ENCODE measurements around the gene PLXNA3.

DNA sequence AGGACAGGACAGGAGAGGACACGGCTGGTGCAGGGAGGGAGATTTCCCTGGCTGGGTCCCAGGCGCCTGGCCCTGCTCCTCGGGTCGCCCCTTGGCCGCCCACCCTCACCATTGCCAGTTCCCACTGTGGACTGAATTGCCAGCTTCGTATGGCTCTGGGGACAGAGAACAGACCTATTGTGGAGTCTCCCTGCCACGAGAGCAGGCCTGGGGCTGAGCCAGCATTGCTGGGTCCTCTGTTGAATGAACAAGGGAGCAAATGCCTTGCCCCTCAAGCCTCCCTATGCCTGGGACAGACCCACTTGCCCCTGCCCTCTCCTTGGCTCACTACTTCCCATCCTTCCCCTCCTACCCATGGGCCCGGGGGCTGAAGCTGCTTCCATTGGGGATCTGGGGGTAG, 4.3 kb downstream of the PLXNA3 start:
- TF ChIP-seq CTCF (conservative IDR thresholded peaks at IDR 0.05 in 1 of 2, IDR thresholded peaks at IDR 0.05 in 1 of 2; ENCODE audit: extremely low read depth in 1 of 2, insufficient read depth in 1 of 2, low read depth in 1 of 2, low read length in 2 of 2) (no peak), EZH2 (IDR thresholded peaks at IDR 0.05; ENCODE audit: borderline replicate concordance, low read length) (no peak)

Data from mammary epithelial cell (primary cell).